Upper lobe of right lung (tissue), 1 donor: ENCODE results near the gene FILIP1L. TPM values are rescaled to one million over a fixed set of nuclear protein-coding genes. Genes with fewer than 3 reads are reported as not detected.

Source experiments
- ATAC-seq: fragments of 200-7000 bp; cut with Tn5 transposase; one replicate; pipeline ENCODE4 v1.9.1; 2020; ENCODE audit warnings: mild to moderate bottlenecking, moderate library complexity
- DNase-seq: peaks from one replicate; pipeline ENCODE4 v3.0.0-alpha.2; 2020
- H3K27ac ChIP-seq: fragments of 200-600 bp; one replicate; pipeline ENCODE4 v1.8.0; 2022
- H3K27me3 ChIP-seq: fragments of 200-600 bp; one replicate; pipeline ENCODE4 v1.8.0; 2022; ENCODE audit warnings: mild to moderate bottlenecking
- H3K36me3 ChIP-seq: fragments of 200-600 bp; one replicate; pipeline ENCODE4 v1.8.0; 2022
- H3K4me1 ChIP-seq: fragments of 200-600 bp; one replicate; pipeline ENCODE4 v1.8.0; 2022
- H3K4me3 ChIP-seq: fragments of 200-600 bp; one replicate; pipeline ENCODE4 v1.8.0; 2022; ENCODE audit warnings: mild to moderate bottlenecking
- H3K9me3 ChIP-seq: fragments of 200-600 bp; one replicate; pipeline ENCODE4 v1.8.0; 2022
- CTCF ChIP-seq: fragments of 200-600 bp; IDR thresholded peaks from one replicate; pipeline ENCODE4 v1.8.0; 2022; ENCODE audit warnings: antibody characterized with exemption
- intact Hi-C: fragments of 100-400 bp; cut with DNase I; formaldehyde crosslinking; loops from one replicate; pipeline ENCODE4 v1.11.0; 2022
- total RNA-seq: library from RNA; stranded (reverse); fragmentation: NEBNext Ultra II Directional; extraction: Animal tissue kit (Norgen Biotek cat#: 25700); gene quantifications from one replicate; pipeline ENCODE4 v1.2.1, GENCODE V29; 2021
- donor health status: DM: no; HTN: yes; CAD: no; lungs with severe emphysema.

Gene FILIP1L
- total RNA-seq, 1 donor from 2014 or later, result 43.2 TPM

- no peak overlapping the region for H3K27ac ChIP-seq
- H3K9me3 ChIP-seq, result no peaks in the 10 kb centered on the region
- DNase-seq (no peak), ATAC-seq (no peak)
- no peaks in the 10 kb centered on the region for H3K36me3 ChIP-seq
- intact Hi-C loops, result loop anchor here (10.0 kb wide), 1 partner anchor 187 kb away; no protein-coding TSS in a partner anchor
- no peak overlapping the region for H3K4me3 ChIP-seq
- TF ChIP-seq CTCF, result no peak
- H3K27me3 ChIP-seq, result no peaks in the 10 kb centered on the region
- H3K4me1 ChIP-seq, result peaks cover 20% of the 10 kb centered on the region
These were observed 46.7 kb downstream of the FILIP1L start for GRCh38 chr3:100067589-100067988.

- intact Hi-C loops, result loop anchor here (10.0 kb wide), 1 partner anchor 191 kb away; no protein-coding TSS in a partner anchor
- peaks cover 21% of the 10 kb centered on the region for H3K4me1 ChIP-seq
- no peaks in the 10 kb centered on the region for H3K9me3 ChIP-seq
- H3K27me3 ChIP-seq, result no peaks in the 10 kb centered on the region
- peak; percentile 77 for ATAC-seq
- DNase-seq, result no peak
- no peak for TF ChIP-seq CTCF
- no peaks in the 10 kb centered on the region for H3K36me3 ChIP-seq
- peak overlapping the region; percentile 55 for H3K27ac ChIP-seq
- no peak overlapping the region for H3K4me3 ChIP-seq
These were observed 50.3 kb downstream of the FILIP1L start for GRCh38 chr3:100063929-100064461.

GRCh38 chr3:100062665-100063064, 51.6 kb downstream of the FILIP1L start:
- intact Hi-C loops, result loop anchor here (10.0 kb wide), 1 partner anchor 192 kb away; no protein-coding TSS in a partner anchor
- H3K4me3 ChIP-seq, result no peak overlapping the region
- no peak for TF ChIP-seq CTCF
- no peak for DNase-seq
- no peaks in the 10 kb centered on the region for H3K36me3 ChIP-seq
- ATAC-seq, result no peak
- no peaks in the 10 kb centered on the region for H3K27me3 ChIP-seq
- H3K27ac ChIP-seq, result no peak overlapping the region
- no peaks in the 10 kb centered on the region for H3K9me3 ChIP-seq
- H3K4me1 ChIP-seq, result peaks cover 19% of the 10 kb centered on the region

GRCh38 chr3:100060685-100061484, 53.4 kb downstream of the FILIP1L start:
- no peaks in the 10 kb centered on the region for H3K36me3 ChIP-seq
- no peaks in the 10 kb centered on the region for H3K9me3 ChIP-seq
- intact Hi-C loops, result loop anchor here (10.0 kb wide), 1 partner anchor 194 kb away; no protein-coding TSS in a partner anchor
- no peak overlapping the region for H3K27ac ChIP-seq
- no peak for TF ChIP-seq CTCF
- no peak overlapping the region for H3K4me3 ChIP-seq
- H3K27me3 ChIP-seq, result no peaks in the 10 kb centered on the region
- H3K4me1 ChIP-seq, result peaks cover 19% of the 10 kb centered on the region
- ATAC-seq, result peak; percentile 35
- DNase-seq, result no peak

GRCh38 chr3:100059472-100059871, 54.8 kb downstream of the FILIP1L start:
- ATAC-seq (no peak), DNase-seq (no peak)
- no peak for TF ChIP-seq CTCF
- intact Hi-C loops, result no loop called here
- Histone ChIP-seq H3K27me3 (no peaks in the 10 kb centered on the region), H3K4me1 (peaks cover 15% of the 10 kb centered on the region), H3K36me3 (no peaks in the 10 kb centered on the region), H3K9me3 (no peaks in the 10 kb centered on the region), H3K4me3 (no peak overlapping the region), H3K27ac (no peak overlapping the region)
